ENCODE results near the gene RAB11FIP3. TPM values are rescaled to one million over a fixed set of nuclear protein-coding genes. Genes with fewer than 3 reads are reported as not detected.

Gene RAB11FIP3, protein sequence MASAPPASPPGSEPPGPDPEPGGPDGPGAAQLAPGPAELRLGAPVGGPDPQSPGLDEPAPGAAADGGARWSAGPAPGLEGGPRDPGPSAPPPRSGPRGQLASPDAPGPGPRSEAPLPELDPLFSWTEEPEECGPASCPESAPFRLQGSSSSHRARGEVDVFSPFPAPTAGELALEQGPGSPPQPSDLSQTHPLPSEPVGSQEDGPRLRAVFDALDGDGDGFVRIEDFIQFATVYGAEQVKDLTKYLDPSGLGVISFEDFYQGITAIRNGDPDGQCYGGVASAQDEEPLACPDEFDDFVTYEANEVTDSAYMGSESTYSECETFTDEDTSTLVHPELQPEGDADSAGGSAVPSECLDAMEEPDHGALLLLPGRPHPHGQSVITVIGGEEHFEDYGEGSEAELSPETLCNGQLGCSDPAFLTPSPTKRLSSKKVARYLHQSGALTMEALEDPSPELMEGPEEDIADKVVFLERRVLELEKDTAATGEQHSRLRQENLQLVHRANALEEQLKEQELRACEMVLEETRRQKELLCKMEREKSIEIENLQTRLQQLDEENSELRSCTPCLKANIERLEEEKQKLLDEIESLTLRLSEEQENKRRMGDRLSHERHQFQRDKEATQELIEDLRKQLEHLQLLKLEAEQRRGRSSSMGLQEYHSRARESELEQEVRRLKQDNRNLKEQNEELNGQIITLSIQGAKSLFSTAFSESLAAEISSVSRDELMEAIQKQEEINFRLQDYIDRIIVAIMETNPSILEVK
- total RNA-seq = 21.6 and 24.3 TPM in 2 replicates

DNA sequence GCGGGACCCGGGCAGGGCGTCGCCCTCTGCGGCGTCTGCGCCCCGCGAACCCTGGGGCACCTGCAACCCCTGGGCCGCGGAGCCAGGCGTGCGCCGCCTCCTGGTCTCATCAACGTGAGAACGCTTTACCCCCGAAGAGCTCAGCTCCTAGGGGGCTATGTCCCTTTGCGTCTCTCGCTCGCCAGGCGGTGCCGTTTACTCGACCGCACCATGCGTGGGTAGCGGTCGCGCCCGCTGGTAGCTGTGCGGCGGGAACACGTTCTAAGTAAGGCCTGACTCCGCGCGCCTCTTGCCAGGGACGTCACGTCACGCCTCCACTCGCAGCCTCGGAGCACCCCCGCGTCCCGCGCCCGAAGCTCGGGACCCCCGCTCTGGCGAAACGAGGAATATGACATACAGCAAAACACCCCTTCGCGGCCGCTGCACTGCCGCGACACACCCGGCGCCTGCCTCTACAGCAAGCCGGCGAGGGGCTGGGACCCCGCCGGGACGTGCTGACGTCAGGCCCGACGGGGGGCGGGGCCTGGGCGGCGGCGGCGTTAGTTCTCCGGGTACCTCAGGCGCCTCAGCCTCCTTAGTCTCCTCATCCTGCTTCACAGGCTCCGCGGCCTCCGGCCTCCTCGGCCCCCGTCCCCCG lies at the start of gene RAB11FIP3:
TSS of gene RAB11FIP3 (plus strand) at position 568 of the 637 bp plus-strand sequence. CDS start 358 bp downstream, outside the sequence.

DNA sequence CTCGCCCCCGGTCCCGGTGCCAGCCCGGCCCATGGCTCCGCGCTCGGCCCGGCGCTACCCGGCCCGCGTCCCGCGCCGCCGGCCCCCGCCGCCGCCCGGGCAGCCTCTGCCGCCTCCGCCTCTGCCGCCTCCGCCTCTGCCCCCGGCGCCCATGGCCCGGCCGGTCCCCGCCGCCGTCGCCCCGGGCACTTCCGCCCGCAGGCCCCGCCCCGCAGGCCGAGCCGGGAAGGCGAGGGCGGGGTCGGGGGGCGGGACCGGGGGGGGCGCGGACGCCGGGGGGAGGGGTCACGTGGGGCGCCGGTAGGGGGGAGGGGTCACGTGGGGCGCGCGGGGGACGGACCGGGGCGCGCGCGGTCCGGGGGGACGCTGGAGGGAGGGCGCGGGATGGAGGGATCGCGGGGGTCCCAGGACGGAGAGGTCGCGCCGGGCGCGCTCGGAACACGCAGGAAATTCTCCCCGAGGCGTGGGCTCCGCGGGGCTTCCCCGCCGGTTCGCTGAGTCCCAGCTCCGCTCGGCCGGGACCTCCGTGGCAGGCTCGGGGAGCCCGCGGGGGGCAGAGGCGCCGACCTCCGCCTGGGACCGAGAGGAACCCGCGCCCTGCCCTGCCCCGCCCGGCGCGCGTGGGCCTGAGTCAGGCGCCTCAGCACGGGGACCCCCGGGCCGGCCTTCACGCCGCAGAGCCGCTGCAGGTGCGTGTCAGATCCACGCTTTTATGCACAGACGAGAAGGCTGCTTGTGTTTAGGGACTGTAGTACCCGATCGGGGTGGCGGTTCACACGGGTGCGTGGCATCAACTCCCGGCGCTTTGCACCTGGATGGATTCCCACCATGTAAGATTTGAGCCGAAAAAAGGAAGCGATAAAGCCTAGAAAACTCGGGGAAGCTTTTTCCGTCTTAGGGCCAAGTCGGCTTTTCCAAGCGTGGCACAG lies 43.4 kb upstream of the RAB11FIP3 start, which contains the start of gene PGAP6:
TSS of gene PGAP6 (minus strand) at position 190 of the 929 bp plus-strand sequence. CDS start at position 33, 157 bp downstream.

DNA sequence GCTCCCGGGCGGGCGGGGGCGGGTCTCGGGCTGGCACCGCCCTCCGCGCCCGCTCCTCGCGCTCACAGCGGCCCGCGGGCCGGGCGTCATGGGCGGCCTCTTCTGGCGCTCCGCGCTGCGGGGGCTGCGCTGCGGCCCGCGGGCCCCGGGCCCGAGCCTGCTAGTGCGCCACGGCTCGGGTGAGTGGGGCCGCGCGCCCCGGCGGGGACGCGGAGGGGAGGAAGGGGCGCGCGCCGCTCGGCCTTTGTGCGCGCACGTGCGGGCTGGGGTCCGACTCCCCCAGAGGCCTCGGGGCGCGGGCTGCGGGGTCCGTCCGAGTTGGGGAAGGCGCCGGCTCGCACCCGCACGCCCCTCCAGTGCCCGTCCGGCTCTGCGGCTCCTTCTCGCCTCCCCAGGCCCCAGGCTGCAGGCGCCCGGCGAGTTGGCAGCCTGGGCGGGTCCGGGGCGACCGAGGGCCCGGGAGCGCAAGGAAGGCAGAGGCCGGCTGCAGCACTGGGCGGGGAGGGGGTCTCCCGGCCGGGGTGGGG lies 28.3 kb upstream of the RAB11FIP3 start, which contains the start of gene NME4:
TSS of gene NME4 (plus strand) at position 65 of the 527 bp plus-strand sequence. CDS start at position 89, 24 bp downstream.

DNA sequence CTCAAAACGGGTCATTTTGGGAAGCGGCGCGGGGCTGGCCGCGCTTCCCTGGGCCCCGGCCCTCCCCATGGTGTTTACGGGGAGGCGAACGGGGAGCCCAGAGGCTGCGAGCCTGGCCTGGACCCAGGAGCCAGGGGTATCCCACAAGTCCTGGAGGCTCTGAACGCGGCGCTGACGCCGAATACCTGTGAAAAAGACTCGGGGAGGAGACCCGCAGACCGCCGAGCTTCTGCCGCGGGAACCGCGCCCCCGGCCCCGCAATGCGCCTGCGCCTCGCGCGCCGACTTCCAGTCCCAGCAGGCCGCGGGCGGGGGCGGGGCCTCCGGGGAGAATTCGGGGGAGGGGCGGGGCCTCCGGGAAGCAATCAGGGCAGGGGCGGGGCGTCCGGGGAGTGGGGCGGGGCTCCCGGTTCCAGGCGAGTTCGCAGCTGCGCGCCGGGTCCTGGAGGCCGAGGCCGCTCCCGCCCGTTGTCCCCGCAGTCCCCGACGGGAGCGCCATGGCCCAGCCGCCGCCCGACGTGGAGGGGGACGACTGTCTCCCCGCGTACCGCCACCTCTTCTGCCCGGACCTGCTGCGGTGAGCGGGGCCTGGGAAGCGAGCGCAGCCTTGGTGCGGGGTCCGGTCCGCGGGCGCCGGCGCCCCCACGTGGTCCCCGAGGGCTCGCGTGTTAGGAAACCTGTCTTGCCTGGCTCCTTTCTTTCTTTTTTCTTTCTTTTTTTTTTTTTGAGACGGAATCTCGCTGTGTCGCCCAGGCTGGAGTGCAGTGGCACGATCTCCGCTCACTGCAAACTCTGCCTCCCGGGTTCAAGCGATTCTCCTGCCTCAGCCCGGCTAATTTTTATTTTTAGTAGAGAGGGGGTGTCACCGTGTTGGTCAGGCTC lies 23.7 kb upstream of the RAB11FIP3 start, which contains the start of gene DECR2:
TSS of gene DECR2 (plus strand) at position 418 of the 881 bp plus-strand sequence. CDS start at position 497, 79 bp downstream.

DNA sequence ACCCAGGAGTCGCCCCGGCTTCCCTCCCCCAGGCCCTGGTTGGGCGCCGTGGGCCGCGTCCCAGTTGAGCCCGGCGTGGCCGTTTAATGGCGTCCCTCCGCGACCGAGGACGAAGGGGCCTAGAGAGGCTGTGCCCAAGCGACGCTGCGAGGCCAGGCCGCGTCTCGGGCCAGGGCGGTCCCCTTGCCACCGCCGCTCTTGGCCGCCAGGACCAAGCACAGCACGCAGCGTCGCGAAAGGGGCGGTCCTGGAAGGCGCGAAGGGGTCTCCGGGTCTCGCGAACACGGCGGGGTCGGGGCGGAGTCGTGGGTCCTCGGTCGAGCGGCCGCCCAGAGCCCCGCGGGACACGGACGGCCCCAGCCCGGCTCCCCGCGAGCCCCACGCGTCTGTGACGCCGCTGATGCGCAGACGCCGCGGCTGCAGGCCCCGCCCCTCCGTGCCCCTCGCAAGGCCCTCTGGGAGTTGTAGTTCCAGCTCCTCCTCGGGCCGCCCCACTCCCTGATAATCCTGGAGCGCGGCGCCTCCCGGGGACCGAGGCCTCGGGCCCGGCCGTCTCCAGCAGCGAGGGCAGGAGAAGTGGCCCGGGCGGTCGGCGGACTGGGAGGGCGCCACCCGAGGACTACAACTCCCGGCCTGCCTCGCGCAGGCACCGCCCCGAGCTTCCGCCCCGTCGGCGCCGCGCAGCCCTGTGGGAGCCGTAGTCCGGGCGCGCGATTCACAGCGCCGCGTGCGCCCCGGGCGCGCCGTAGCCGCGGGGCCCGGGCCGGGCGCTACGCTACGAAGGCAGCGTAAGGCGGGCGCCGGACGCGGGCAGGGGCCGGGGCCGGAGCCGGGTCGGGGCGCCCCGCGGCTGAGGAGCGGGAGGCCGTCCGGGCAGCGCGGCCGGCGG lies 101.8 kb downstream of the RAB11FIP3 start, which contains the start of gene CAPN15:
TSS of gene CAPN15 (plus strand) at position 698 of the 889 bp plus-strand sequence. CDS start 19,127 bp downstream, outside the sequence.

DNA sequence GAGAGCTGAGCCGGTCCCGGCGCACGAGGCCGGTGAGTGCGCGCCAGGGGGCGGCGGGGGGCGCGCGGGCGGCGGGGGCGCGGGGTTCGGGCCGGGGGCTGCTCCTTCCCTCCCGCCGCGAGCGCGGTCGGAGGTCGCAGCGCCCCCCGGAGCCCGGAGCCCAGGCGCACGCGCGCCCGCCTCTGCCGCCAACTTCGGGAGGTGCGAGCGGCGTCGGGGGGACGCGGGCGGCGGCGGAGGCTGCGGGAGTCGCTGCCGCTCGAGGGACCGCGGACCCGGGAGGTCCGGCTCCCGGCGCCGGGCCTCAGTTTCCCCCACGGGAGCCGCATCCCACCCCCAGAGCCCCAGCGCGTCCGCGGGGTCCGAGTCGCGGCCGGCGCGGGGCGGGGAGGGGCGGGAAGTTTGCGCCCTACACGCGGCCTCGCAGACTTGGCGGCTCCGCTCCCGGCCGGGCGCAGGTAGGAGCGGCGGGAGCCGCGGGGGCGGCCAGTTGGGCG lies 134.8 kb downstream of the RAB11FIP3 start, which contains the start of gene PRR35:
TSS of gene PRR35 (plus strand) at position 191 of the 497 bp plus-strand sequence. CDS start 2,901 bp downstream, outside the sequence.

DNA sequence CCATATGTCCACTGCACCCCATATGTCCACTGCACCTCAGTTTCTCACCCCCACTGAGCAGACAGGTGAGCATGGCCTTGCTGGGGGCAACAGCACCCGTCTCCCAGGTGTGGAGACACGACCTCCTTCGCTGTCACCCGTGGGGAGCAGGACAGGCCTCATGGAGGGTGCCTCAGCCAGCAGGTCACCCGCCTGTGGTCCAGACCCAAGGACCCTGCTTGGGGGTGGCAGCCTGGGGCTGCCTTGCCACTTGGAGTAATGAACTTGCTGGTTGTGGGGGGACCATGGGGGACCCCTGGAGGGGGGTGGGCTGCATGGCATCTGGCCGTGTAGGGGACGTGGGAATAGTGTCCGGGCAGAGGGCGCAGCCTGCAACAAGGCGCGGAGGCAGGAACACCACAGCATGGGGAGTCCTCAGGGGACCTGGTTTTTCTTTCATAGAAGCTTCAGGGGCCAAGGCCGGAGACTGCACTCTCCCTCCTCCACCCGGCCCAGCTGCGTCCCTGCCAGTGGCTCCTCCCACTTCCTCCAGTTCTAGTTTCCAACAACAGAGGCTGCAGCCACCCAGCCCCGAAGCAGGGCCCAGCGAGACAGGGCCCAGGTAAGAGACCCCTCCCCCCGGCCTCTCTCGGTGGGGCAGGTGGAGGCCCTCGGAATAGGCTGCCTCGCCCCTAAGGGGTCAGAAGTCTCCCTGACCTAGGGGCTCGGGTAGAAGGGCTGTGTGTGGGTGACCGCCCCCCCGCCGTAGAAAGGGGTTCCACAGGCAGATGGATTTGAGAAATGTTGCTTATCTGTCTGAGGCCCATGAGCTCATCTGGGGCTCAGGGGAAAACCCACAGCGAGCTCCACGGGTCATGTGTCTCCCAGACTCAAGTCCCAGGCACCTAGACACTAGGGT lies 141.3 kb downstream of the RAB11FIP3 start, which contains the start of gene NHLRC4:
TSS of gene NHLRC4 (plus strand) at position 531 of the 898 bp plus-strand sequence. CDS start 1,043 bp downstream, outside the sequence.

DNA sequence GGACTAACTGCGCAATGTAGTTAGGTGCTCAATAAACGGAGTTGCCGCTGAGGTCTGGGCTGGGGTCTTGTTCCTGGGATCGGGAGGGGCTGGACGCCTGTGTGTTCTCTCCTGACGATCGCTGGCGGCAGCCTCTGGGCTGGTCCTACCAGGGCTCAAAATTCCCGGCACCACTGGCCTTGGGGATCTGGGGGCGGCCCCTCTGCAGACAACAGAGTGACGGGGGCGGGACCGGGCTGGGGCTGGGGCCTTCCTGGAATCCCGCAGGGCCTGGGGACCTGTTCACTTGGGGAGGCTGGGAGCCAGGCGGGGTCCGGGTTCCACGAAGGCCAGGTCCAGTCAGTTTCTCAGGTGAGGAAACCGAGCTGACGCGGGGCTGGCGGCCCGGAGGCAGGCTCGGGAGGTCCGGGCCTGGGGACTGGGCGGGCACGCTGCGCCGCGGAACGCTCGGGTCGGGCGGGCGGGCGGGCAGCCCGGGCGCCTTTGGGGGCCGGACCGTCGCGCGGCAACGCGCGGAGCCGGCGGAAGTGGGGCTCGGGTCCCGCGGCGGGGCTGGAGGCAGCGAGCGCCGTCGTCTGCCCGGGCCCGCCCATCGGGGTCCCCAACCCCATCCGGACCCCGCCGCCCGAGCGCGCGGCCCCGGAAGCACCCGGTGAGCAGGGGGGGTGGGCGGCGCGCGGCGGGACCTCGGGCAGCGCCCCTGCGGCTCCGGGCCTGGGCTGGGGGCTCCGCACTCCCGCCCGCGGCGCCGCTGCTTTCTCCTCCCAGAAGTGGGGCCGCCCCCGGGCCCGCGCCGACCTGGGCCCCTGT lies 144.2 kb downstream of the RAB11FIP3 start, which contains the start of gene PIGQ:
TSS of gene PIGQ (plus strand) at position 524 of the 810 bp plus-strand sequence. CDS start 4,107 bp downstream, outside the sequence.

Small RNA genes within 50 kb of the gene (small RNA-seq; reads per million reads assigned to genes)
- gene MIR3176 = not detected
- 0.99 reads per million, percentile 18 among the genes with 10 or more reads in this experiment for gene MIR5587
- gene RF00019 = not detected
- not detected for gene Z98883.1

Other genes with a start within 250 kb of the RAB11FIP3 start
- gene HBA1, start 249.0 kb upstream of the RAB11FIP3 start, total RNA-seq = not detected in 2 replicates
- gene HBQ1, start 245.2 kb upstream of the RAB11FIP3 start, total RNA-seq = not detected in 2 replicates
- gene LUC7L, start 196.2 kb upstream of the RAB11FIP3 start, total RNA-seq = 30.8 and 40.6 TPM in 2 replicates
- 84.5 and 89.4 TPM in 2 replicates for gene FAM234A, start 190.8 kb upstream of the RAB11FIP3 start, total RNA-seq
- gene RGS11, start 149.7 kb upstream of the RAB11FIP3 start, total RNA-seq = 2.2 and 3.2 TPM in 2 replicates
- gene ARHGDIG, start 145.1 kb upstream of the RAB11FIP3 start, total RNA-seq = not detected in 2 replicates
- gene PDIA2, start 142.5 kb upstream of the RAB11FIP3 start, total RNA-seq = not detected in 2 replicates
- 20.0 and 28.6 TPM in 2 replicates for gene AXIN1, start 72.9 kb upstream of the RAB11FIP3 start, total RNA-seq
- gene MRPL28, start 55.1 kb upstream of the RAB11FIP3 start, total RNA-seq = 54.7 and 57.2 TPM in 2 replicates
- 46.3 and 54.8 TPM in 2 replicates for gene PGAP6, start 43.7 kb upstream of the RAB11FIP3 start, total RNA-seq
- gene NME4, start 28.4 kb upstream of the RAB11FIP3 start, total RNA-seq = 122 and 127 TPM in 2 replicates
- gene DECR2, start 23.8 kb upstream of the RAB11FIP3 start, total RNA-seq = 25.0 and 25.2 TPM in 2 replicates
- gene CAPN15, start 102.1 kb downstream of the RAB11FIP3 start, total RNA-seq = 44.9 and 60.5 TPM in 2 replicates
- gene PRR35, start 134.7 kb downstream of the RAB11FIP3 start, total RNA-seq = 0.32 TPM in 1 of 2 replicates, not detected in the other
- gene NHLRC4, start 141.4 kb downstream of the RAB11FIP3 start, total RNA-seq = 1.5 and 2.6 TPM in 2 replicates
- gene PIGQ, start 144.3 kb downstream of the RAB11FIP3 start, total RNA-seq = 30.2 and 36.2 TPM in 2 replicates
- gene RAB40C, start 164.4 kb downstream of the RAB11FIP3 start, total RNA-seq = 14.6 and 19.8 TPM in 2 replicates
- gene WFIKKN1, start 205.3 kb downstream of the RAB11FIP3 start, total RNA-seq = 0.12 and 0.16 TPM in 2 replicates
- gene METTL26, start 210.7 kb downstream of the RAB11FIP3 start, total RNA-seq = 57.0 and 75.8 TPM in 2 replicates
- 13.8 and 14.8 TPM in 2 replicates for gene MCRIP2, start 216.2 kb downstream of the RAB11FIP3 start, total RNA-seq
- 9.7 and 12.8 TPM in 2 replicates for gene WDR90, start 223.7 kb downstream of the RAB11FIP3 start, total RNA-seq
- gene RHOT2, start 242.5 kb downstream of the RAB11FIP3 start, total RNA-seq = 49.2 and 53.2 TPM in 2 replicates